GM23338 (cell line): ENCODE measurements around the gene ADTRP. TPM values are rescaled to one million over a fixed set of nuclear protein-coding genes. Genes with fewer than 3 reads are reported as not detected.
"Not testable (repeated sequence)": the region's sequence is repeated elsewhere in the genome, so short reads cannot be mapped to it uniquely, and the experiment has no call there.

ENCODE experiments used
- ATAC-seq: fragments of 200-7000 bp; cut with Tn5 transposase; 3 replicates; pipeline ENCODE4 v1.9.1; 2020
- DNase-seq: peaks from one replicate; pipeline ENCODE4 v3.0.0-alpha.2; 2015; ENCODE audit warnings: low spot score
- H2AFZ ChIP-seq: fragments of 200-600 bp; sonication (generic); 2 replicates; pipeline ENCODE4 v1.8.0; 2016; ENCODE audit warnings: antibody characterized with exemption, mild to moderate bottlenecking, moderate library complexity
- H3F3A ChIP-seq: fragments of 200-600 bp; sonication (generic); replicated peaks from 2 replicates; pipeline ENCODE4 v1.8.0; 2017; ENCODE audit warnings: antibody characterized with exemption, mixed run types, low read depth
- H3K27ac ChIP-seq: fragments of 200-600 bp; sonication (generic); 2 replicates; pipeline ENCODE4 v1.6.1; 2016; ENCODE audit warnings: low read depth
- H3K27me3 ChIP-seq: fragments of 200-600 bp; sonication (generic); 2 replicates; pipeline ENCODE4 v1.8.0; 2016; ENCODE audit warnings: mild to moderate bottlenecking, mixed run types, moderate library complexity; ENCODE audit not compliant: insufficient read depth
- H3K36me3 ChIP-seq: fragments of 200-600 bp; sonication (generic); 2 replicates; pipeline ENCODE4 v1.8.0; 2016; ENCODE audit warnings: mild to moderate bottlenecking; ENCODE audit not compliant: insufficient read depth
- H3K4me1 ChIP-seq: fragments of 200-600 bp; sonication (generic); 2 replicates; pipeline ENCODE4 v1.8.0; 2016; ENCODE audit warnings: mild to moderate bottlenecking, moderate library complexity; ENCODE audit not compliant: insufficient read depth
- H3K4me2 ChIP-seq: fragments of 200-600 bp; sonication (generic); 2 replicates; pipeline ENCODE4 v1.7.1; 2017; ENCODE audit warnings: mixed run types
- H3K4me3 ChIP-seq: fragments of 200-600 bp; sonication (generic); 2 replicates; pipeline ENCODE4 v1.6.1; 2016; ENCODE audit warnings: mixed run types
- H3K79me2 ChIP-seq: fragments of 200-600 bp; sonication (generic); replicated peaks from 2 replicates; pipeline ENCODE4 v1.8.0; 2017; ENCODE audit warnings: mild to moderate bottlenecking; ENCODE audit not compliant: insufficient read depth
- H3K9me2 ChIP-seq: fragments of 200-600 bp; sonication (generic); 2 replicates; pipeline ENCODE4 v1.8.0; 2017; ENCODE audit not compliant: insufficient read depth
- H4K20me1 ChIP-seq: fragments of 200-600 bp; sonication (generic); replicated peaks from 2 replicates; pipeline ENCODE4 v1.8.0; 2017; ENCODE audit warnings: mild to moderate bottlenecking; ENCODE audit not compliant: insufficient read depth
- H3K27ac Mint-ChIP-seq: 2 replicates; pipeline ENCODE4 v1.8.0; 2020; ENCODE audit warnings: inconsistent platforms, mild to moderate bottlenecking, moderate library complexity, mixed read lengths
- H3K27me3 Mint-ChIP-seq: 3 replicates; pipeline ENCODE4 v1.8.0; 2022; ENCODE audit warnings: low read depth, mild to moderate bottlenecking, moderate library complexity, mixed read lengths, inconsistent platforms; ENCODE audit not compliant: insufficient read depth, poor library complexity
- H3K36me3 Mint-ChIP-seq: 3 replicates; pipeline ENCODE4 v1.8.0; 2021; ENCODE audit warnings: low read depth, mild to moderate bottlenecking, inconsistent platforms, moderate library complexity, mixed read lengths
- H3K4me1 Mint-ChIP-seq: 3 replicates; pipeline ENCODE4 v1.8.0; 2020; ENCODE audit warnings: mild to moderate bottlenecking, inconsistent platforms, mixed read lengths
- H3K4me3 Mint-ChIP-seq: 3 replicates; pipeline ENCODE4 v1.8.0; 2021; ENCODE audit warnings: moderate library complexity, mild to moderate bottlenecking, inconsistent platforms, mixed read lengths
- H3K9me3 Mint-ChIP-seq: 3 replicates; pipeline ENCODE4 v1.8.0; 2020; ENCODE audit warnings: moderate library complexity, mild to moderate bottlenecking, inconsistent platforms, mixed read lengths
- CTCF ChIP-seq, 2 experiments: fragments of 200-600 bp in 1 of 2; sonication (generic) in 1 of 2; conservative IDR thresholded peaks; 2 replicates each; pipeline versions ENCODE4 v1.5.1 to v1.6.1; 2016 to 2017; ENCODE audit warnings: antibody characterized with exemption in 2 of 2, low read depth in 2 of 2, mild to moderate bottlenecking in 2 of 2, moderate library complexity in 1 of 2
- ETS1 ChIP-seq: IDR thresholded peaks from 2 replicates; pipeline ENCODE4 v1.6.1; 2016; ENCODE audit warnings: antibody characterized with exemption
- EZH2 ChIP-seq: fragments of 200-600 bp; sonication (generic); IDR thresholded peaks from one replicate; pipeline ENCODE4 v1.8.0; 2017; ENCODE audit warnings: antibody characterized with exemption, mild to moderate bottlenecking, low read depth; ENCODE audit not compliant: unreplicated experiment
- EZH2phosphoT487 ChIP-seq: fragments of 200-600 bp; sonication (generic); IDR thresholded peaks from one replicate; pipeline ENCODE4 v1.8.1; 2018; ENCODE audit warnings: antibody characterized with exemption; ENCODE audit not compliant: unreplicated experiment
- JUNB ChIP-seq: IDR thresholded peaks from one replicate; pipeline ENCODE4 v1.6.1; 2016; ENCODE audit warnings: antibody characterized with exemption; ENCODE audit not compliant: unreplicated experiment
- POLR2AphosphoS5 ChIP-seq: IDR thresholded peaks from 2 replicates; pipeline ENCODE4 v1.6.1; 2016; ENCODE audit warnings: antibody characterized with exemption, low read depth
- REST ChIP-seq: IDR thresholded peaks from one replicate; pipeline ENCODE4 v1.6.1; 2018; ENCODE audit warnings: antibody characterized with exemption; ENCODE audit not compliant: unreplicated experiment
- ZNF331 ChIP-seq: fragments of 250-450 bp; sonication (Bioruptor Pico); IDR thresholded peaks from 2 replicates; pipeline ENCODE4 v1.5.0; 2020; ENCODE audit warnings: low read depth, mild to moderate bottlenecking, moderate library complexity
- polyA plus RNA-seq: library from polyadenylated mRNA; unstranded; fragments of >200 nt; fragmentation: Nextera tagmentation; extraction: Ambion mirVana; gene quantifications from 2 replicates; pipeline ENCODE4 v1.2.1, GENCODE V29; 2016
- total RNA-seq: library from RNA; depleted of rRNA; stranded (reverse); fragments of >200 nt; shearing (Covaris generic); gene quantifications from 2 replicates; pipeline ENCODE4 v1.2.3, GENCODE V29; 2014

The ADTRP gene
- total and polyA plus RNA-seq, 2 experiments from 2014 or later = not detected

GRCh38 chr6:11680479-11680878 is 98.1 kb downstream of the ADTRP start:
- ATAC-seq, DNase-seq, H3K4me1 Mint-ChIP-seq, H2AFZ ChIP-seq, H3K79me2 ChIP-seq, H3F3A ChIP-seq, H3K4me2 ChIP-seq, H3K27me3 ChIP-seq, H3K27me3 Mint-ChIP-seq, H3K27ac ChIP-seq, H3K4me1 ChIP-seq, H3K9me2 ChIP-seq, H3K36me3 ChIP-seq, H4K20me1 ChIP-seq, H3K4me3 ChIP-seq, H3K27ac Mint-ChIP-seq, H3K4me3 Mint-ChIP-seq: not testable (repeated sequence)
- Mint-ChIP-seq H3K36me3 (peaks cover 26% of the 10 kb centered on the region), H3K9me3 (peaks cover 29% of the 10 kb centered on the region)

GRCh38 chr6:11679099-11679498 is 99.5 kb downstream of the ADTRP start:
- H3K27me3 Mint-ChIP-seq = peaks cover 1% of the 10 kb centered on the region
- H3K36me3 Mint-ChIP-seq = peaks cover 26% of the 10 kb centered on the region
- Histone ChIP-seq H4K20me1 (no peaks in the 10 kb centered on the region), H3K36me3 (peaks cover 6% of the 10 kb centered on the region; the same call in 1 of the 2 replicates), H2AFZ (no peak overlapping the region), H3K27me3 (no peaks in the 10 kb centered on the region), H3K27ac (no peak overlapping the region), H3K79me2 (no peaks in the 10 kb centered on the region), H3K4me3 (no peak overlapping the region), H3K4me2 (no peak overlapping the region), H3K9me2 (no peaks in the 10 kb centered on the region), H3K4me1 (no peaks in the 10 kb centered on the region), H3F3A (no peaks in the 10 kb centered on the region)
- no peak overlapping the region for H3K4me3 Mint-ChIP-seq
- H3K4me1 Mint-ChIP-seq = no peaks in the 10 kb centered on the region
- TF ChIP-seq ETS1 = no peak
- TF ChIP-seq EZH2 = no peak
- no peak for TF ChIP-seq ZNF331
- TF ChIP-seq REST = no peak
- no peak for TF ChIP-seq EZH2phosphoT487
- no peak for TF ChIP-seq POLR2AphosphoS5
- TF ChIP-seq CTCF (conservative IDR thresholded peaks at IDR 0.05; ENCODE audit: low read depth in 2 of 2) = no peak
- TF ChIP-seq JUNB = no peak
- H3K9me3 Mint-ChIP-seq = peaks cover 29% of the 10 kb centered on the region
- no peak for DNase-seq
- H3K27ac Mint-ChIP-seq = no peak overlapping the region
- no peak for ATAC-seq
